GM06990 (cell line): ENCODE data around the gene LSR.

Experiments used
- DNase-seq: peaks from one replicate; pipeline ENCODE4 v3.0.0-alpha.2; 2011; ENCODE audit not compliant: insufficient read length; ENCODE audit errors: extremely low read depth
- H3K27me3 ChIP-seq: replicated peaks from 2 replicates; pipeline ENCODE4 v1.6.0; 2011; ENCODE audit warnings: low read length; ENCODE audit not compliant: control insufficient read depth, insufficient read depth
- H3K36me3 ChIP-seq: 2 replicates; pipeline ENCODE4 v1.5.1; 2011; ENCODE audit warnings: low read length; ENCODE audit not compliant: control insufficient read depth, insufficient read depth
- H3K4me3 ChIP-seq: replicated peaks from 2 replicates; pipeline ENCODE4 v1.5.1; 2011; ENCODE audit warnings: low read depth, mild to moderate bottlenecking, control low read depth, low read length
- CTCF ChIP-seq: IDR thresholded peaks from 2 replicates; pipeline ENCODE4 v1.5.1; 2011; ENCODE audit warnings: low read length, control low read depth, mild to moderate bottlenecking, inconsistent platforms; ENCODE audit not compliant: insufficient read depth, poor library complexity, severe bottlenecking

LSR gene

DNA sequence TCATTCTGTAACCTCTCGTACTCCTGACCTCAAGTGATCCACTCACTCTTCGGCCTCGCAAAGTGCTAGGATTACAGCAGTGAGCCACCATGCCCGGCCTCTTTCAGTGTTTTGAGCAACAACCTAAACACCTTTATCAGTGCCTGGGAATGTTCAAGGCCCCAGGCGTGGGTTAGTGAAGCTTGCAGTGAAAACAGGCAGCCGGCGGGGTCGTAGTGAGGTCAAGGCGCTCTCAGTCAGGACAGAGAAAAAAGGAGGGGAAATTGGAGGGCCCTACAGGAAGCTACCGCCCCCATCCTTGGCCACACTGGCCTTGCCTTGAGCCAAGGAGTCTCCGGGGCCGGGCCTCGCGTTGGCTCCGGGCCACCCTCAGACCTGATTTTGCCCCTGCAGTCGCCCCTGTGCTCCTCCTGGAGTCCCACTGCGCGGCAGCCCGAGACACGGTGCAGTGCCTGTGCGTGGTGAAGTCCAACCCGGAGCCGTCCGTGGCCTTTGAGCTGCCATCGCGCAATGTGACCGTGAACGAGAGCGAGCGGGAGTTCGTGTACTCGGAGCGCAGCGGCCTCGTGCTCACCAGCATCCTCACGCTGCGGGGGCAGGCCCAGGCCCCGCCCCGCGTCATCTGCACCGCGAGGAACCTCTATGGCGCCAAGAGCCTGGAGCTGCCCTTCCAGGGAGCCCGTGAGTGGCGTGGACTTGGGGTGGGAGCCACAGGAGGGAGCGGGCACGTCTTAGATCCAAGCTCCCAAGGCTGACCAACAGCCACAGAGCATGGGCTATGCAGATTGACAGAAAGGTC lies 60.9 kb downstream of the LSR start:
- Histone ChIP-seq H3K36me3 (no peaks in the 10 kb centered on the region), H3K27me3 (no peaks in the 10 kb centered on the region), H3K4me3 (no peak overlapping the region)
- no peak for TF ChIP-seq CTCF
- no peak for DNase-seq

- DNase-seq: no peak
- no peaks in the 10 kb centered on the region for H3K27me3 ChIP-seq
- H3K4me3 ChIP-seq: no peak overlapping the region
- no peaks in the 10 kb centered on the region for H3K36me3 ChIP-seq
- TF ChIP-seq CTCF: no peak
These were observed 61.5 kb downstream of the LSR start for GRCh38 chr19:35310331-35310730.

DNA sequence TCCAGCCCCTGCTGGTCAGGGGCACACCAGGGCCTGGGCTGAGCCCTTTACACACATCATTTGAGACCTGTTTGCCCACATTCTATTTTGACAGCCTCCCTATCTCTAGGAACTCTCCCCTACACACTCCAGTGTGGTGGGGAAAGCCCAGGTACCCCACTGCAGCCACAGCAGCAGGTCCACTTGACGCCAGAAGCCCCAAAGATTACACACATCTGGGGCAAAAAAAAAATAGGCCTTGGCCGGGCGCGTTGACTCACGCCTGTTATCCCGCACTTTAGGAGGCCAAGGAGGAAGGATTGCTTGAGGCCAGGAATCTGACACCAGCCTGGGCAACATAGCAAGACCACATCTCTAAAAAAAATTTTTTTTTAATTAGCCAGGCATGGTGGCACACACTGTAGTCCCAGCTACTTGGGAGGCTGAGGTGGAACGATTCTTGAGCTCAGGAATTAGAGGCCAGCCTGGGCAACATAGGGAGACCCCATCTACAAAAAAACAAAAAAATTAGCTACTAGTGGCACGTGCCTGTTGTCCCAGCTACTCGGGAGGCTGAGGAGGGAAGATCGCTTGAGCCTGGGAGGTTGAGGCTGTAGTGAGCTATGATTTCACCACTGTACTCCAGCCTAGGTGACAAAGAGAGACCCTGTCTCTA lies 62.1 kb downstream of the LSR start:
- H3K4me3 ChIP-seq: no peak overlapping the region
- no peak for TF ChIP-seq CTCF
- DNase-seq: no peak
- H3K36me3 ChIP-seq: no peaks in the 10 kb centered on the region
- no peaks in the 10 kb centered on the region for H3K27me3 ChIP-seq

DNA sequence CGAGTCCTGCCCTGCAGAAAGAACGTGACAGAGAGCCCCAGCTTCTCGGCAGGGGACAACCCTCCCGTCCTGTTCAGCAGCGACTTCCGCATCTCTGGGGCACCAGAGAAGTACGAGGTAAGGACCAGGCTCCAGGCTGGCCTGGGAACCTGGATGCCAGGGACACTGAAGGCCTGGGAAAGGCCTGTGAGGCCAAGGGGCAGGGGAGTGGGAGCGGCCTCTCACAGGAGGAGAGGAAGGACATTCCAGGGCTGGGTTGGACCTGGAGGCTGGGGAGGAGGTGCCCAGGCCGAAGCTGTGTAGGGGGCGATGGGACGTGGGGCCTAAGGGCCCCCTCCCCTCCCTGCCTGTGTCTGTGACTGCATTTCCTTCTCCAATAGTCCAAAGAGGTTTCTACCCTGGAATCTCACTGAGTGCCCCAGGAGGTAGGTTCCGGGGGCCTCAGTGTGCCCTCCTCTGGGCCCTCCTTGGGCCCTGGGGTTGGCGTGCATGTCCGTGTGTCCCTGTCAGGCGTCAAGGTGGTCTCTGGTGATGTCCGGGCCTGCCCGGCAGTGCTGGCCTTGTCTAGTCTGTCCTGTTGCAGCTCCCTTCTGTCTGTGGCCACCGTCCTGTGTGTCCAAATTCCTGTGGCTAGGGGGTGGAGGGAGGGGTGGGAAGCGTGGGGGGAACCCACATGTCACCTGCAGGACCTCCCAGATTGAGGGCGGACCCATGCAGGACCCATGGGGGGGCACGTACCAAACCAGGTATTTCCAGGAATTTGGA lies 63.3 kb downstream of the LSR start:
- no peak for DNase-seq
- no peak for TF ChIP-seq CTCF

GRCh38 chr19:35313587-35313986 lies 64.8 kb downstream of the LSR start:
- no peak overlapping the region for H3K4me3 ChIP-seq
- H3K27me3 ChIP-seq: no peaks in the 10 kb centered on the region
- TF ChIP-seq CTCF: no peak
- no peaks in the 10 kb centered on the region for H3K36me3 ChIP-seq
- no peak for DNase-seq

More for the DNA sequence above, 63.3 kb downstream of the LSR start:
- Histone ChIP-seq H3K4me3 (no peak overlapping the region), H3K27me3 (no peaks in the 10 kb centered on the region), H3K36me3 (no peaks in the 10 kb centered on the region)
